Measurements from ENCODE around the gene LIMS3.
"Not testable (repeated sequence)": the region's sequence is repeated elsewhere in the genome, so short reads cannot be mapped to it uniquely, and the experiment has no call there.

The LIMS3 gene

GRCh38 chr2:109947262-109947958 lies 48.9 kb downstream of the LIMS3 start:
- H3K36me3 ChIP-seq (ENCODE audit: control insufficient read depth, insufficient read depth, low read length) = not testable (repeated sequence)

GRCh38 chr2:109947959-109948520 lies 49.6 kb downstream of the LIMS3 start:
- not testable (repeated sequence) for H3K4me1 ChIP-seq (ENCODE audit: control insufficient read depth, insufficient read depth, low read length); H3K27ac ChIP-seq (ENCODE audit: low read depth, low read length); H3K9ac ChIP-seq (ENCODE audit: low read length); H3K27me3 ChIP-seq (ENCODE audit: control insufficient read depth, insufficient read depth, low read length); H3K36me3 ChIP-seq (ENCODE audit: control insufficient read depth, insufficient read depth, low read length); H3K4me3 ChIP-seq (ENCODE audit: low read length)

More at GRCh38 chr2:109947262-109947958, 48.9 kb downstream of the LIMS3 start:
- not testable (repeated sequence) for H3K4me3 ChIP-seq (ENCODE audit: low read length); H3K9ac ChIP-seq (ENCODE audit: low read length); H3K27me3 ChIP-seq (ENCODE audit: control insufficient read depth, insufficient read depth, low read length); H3K4me1 ChIP-seq (ENCODE audit: control insufficient read depth, insufficient read depth, low read length); H3K27ac ChIP-seq (ENCODE audit: low read depth, low read length)

GRCh38 chr2:109950146-109950843 lies 51.8 kb downstream of the LIMS3 start:
- not testable (repeated sequence) for H3K27me3 ChIP-seq (ENCODE audit: control insufficient read depth, insufficient read depth, low read length); H3K36me3 ChIP-seq (ENCODE audit: control insufficient read depth, insufficient read depth, low read length); H3K9ac ChIP-seq (ENCODE audit: low read length); H3K4me1 ChIP-seq (ENCODE audit: control insufficient read depth, insufficient read depth, low read length); H3K27ac ChIP-seq (ENCODE audit: low read depth, low read length); H3K4me3 ChIP-seq (ENCODE audit: low read length)

- not testable (repeated sequence) for H3K27ac ChIP-seq (ENCODE audit: low read depth, low read length); H3K36me3 ChIP-seq (ENCODE audit: control insufficient read depth, insufficient read depth, low read length); H3K4me3 ChIP-seq (ENCODE audit: low read length); H3K4me1 ChIP-seq (ENCODE audit: control insufficient read depth, insufficient read depth, low read length); H3K27me3 ChIP-seq (ENCODE audit: control insufficient read depth, insufficient read depth, low read length); H3K9ac ChIP-seq (ENCODE audit: low read length)
These were observed 65.5 kb downstream of the LIMS3 start for GRCh38 chr2:109963942-109964341.

- H3K4me1 ChIP-seq (ENCODE audit: control insufficient read depth, insufficient read depth, low read length); H3K27ac ChIP-seq (ENCODE audit: low read depth, low read length); H3K36me3 ChIP-seq (ENCODE audit: control insufficient read depth, insufficient read depth, low read length); H3K27me3 ChIP-seq (ENCODE audit: control insufficient read depth, insufficient read depth, low read length); H3K4me3 ChIP-seq (ENCODE audit: low read length); H3K9ac ChIP-seq (ENCODE audit: low read length): not testable (repeated sequence)
These were observed 67.0 kb downstream of the LIMS3 start for GRCh38 chr2:109965482-109965881.

GRCh38 chr2:109966107-109966736 lies 67.7 kb downstream of the LIMS3 start:
- H3K4me3 ChIP-seq (ENCODE audit: low read length); H3K4me1 ChIP-seq (ENCODE audit: control insufficient read depth, insufficient read depth, low read length); H3K36me3 ChIP-seq (ENCODE audit: control insufficient read depth, insufficient read depth, low read length); H3K27me3 ChIP-seq (ENCODE audit: control insufficient read depth, insufficient read depth, low read length); H3K27ac ChIP-seq (ENCODE audit: low read depth, low read length); H3K9ac ChIP-seq (ENCODE audit: low read length): not testable (repeated sequence)

- H3K27me3 ChIP-seq (ENCODE audit: control insufficient read depth, insufficient read depth, low read length); H3K4me3 ChIP-seq (ENCODE audit: low read length); H3K27ac ChIP-seq (ENCODE audit: low read depth, low read length); H3K36me3 ChIP-seq (ENCODE audit: control insufficient read depth, insufficient read depth, low read length); H3K4me1 ChIP-seq (ENCODE audit: control insufficient read depth, insufficient read depth, low read length); H3K9ac ChIP-seq (ENCODE audit: low read length): not testable (repeated sequence)
These were observed 68.4 kb downstream of the LIMS3 start for GRCh38 chr2:109966858-109967257.

- H3K9ac ChIP-seq (ENCODE audit: low read length); H3K4me3 ChIP-seq (ENCODE audit: low read length); H3K27ac ChIP-seq (ENCODE audit: low read depth, low read length); H3K4me1 ChIP-seq (ENCODE audit: control insufficient read depth, insufficient read depth, low read length); H3K36me3 ChIP-seq (ENCODE audit: control insufficient read depth, insufficient read depth, low read length); H3K27me3 ChIP-seq (ENCODE audit: control insufficient read depth, insufficient read depth, low read length): not testable (repeated sequence)
These were observed 71.4 kb downstream of the LIMS3 start for GRCh38 chr2:109969864-109970263.

GRCh38 chr2:109971710-109972109 lies 73.2 kb downstream of the LIMS3 start:
- not testable (repeated sequence) for H3K27me3 ChIP-seq (ENCODE audit: control insufficient read depth, insufficient read depth, low read length); H3K27ac ChIP-seq (ENCODE audit: low read depth, low read length); H3K36me3 ChIP-seq (ENCODE audit: control insufficient read depth, insufficient read depth, low read length); H3K4me1 ChIP-seq (ENCODE audit: control insufficient read depth, insufficient read depth, low read length); H3K4me3 ChIP-seq (ENCODE audit: low read length); H3K9ac ChIP-seq (ENCODE audit: low read length)
